ENCODE measurements around the gene SRRM3.
"Not testable (repeated sequence)": the region's sequence is repeated elsewhere in the genome, so short reads cannot be mapped to it uniquely, and the experiment has no call there.

The SRRM3 gene

GRCh38 chr7:76233538-76234281, 32.0 kb downstream of the SRRM3 start:
- no peaks in the 10 kb centered on the region for H3K36me3 Mint-ChIP-seq
- H3K9me3 Mint-ChIP-seq: peaks cover 3% of the 10 kb centered on the region
- no peak overlapping the region for H3K27ac Mint-ChIP-seq
- peaks cover 6% of the 10 kb centered on the region for H3K4me1 Mint-ChIP-seq
- peak overlapping the region; percentile 30 for H3K4me3 Mint-ChIP-seq
- H3K27me3 Mint-ChIP-seq: peaks cover 96% of the 10 kb centered on the region
- ATAC-seq: no peak

GRCh38 chr7:76234282-76234584, 32.5 kb downstream of the SRRM3 start:
- Mint-ChIP-seq H3K4me3 (peak overlapping the region; percentile 30), H3K27me3 (peaks cover 96% of the 10 kb centered on the region), H3K9me3 (peaks cover 3% of the 10 kb centered on the region), H3K36me3 (no peaks in the 10 kb centered on the region), H3K27ac (no peak overlapping the region), H3K4me1 (peaks cover 6% of the 10 kb centered on the region)
- no peak for ATAC-seq

GRCh38 chr7:76234931-76235441, 33.3 kb downstream of the SRRM3 start:
- ATAC-seq: peak; percentile 77
- H3K9me3 Mint-ChIP-seq: peaks cover 3% of the 10 kb centered on the region
- H3K27ac Mint-ChIP-seq: no peak overlapping the region
- peak overlapping the region; percentile 54 for H3K4me3 Mint-ChIP-seq
- H3K4me1 Mint-ChIP-seq: peaks cover 6% of the 10 kb centered on the region
- no peaks in the 10 kb centered on the region for H3K36me3 Mint-ChIP-seq
- H3K27me3 Mint-ChIP-seq: peaks cover 88% of the 10 kb centered on the region

GRCh38 chr7:76236224-76236623, 34.5 kb downstream of the SRRM3 start:
- Mint-ChIP-seq H3K4me1 (peaks cover 6% of the 10 kb centered on the region), H3K36me3 (no peaks in the 10 kb centered on the region), H3K4me3 (no peak overlapping the region), H3K27me3 (peaks cover 76% of the 10 kb centered on the region), H3K27ac (no peak overlapping the region), H3K9me3 (peaks cover 3% of the 10 kb centered on the region)
- ATAC-seq: no peak

- H3K4me3 Mint-ChIP-seq: no peak overlapping the region
- H3K36me3 Mint-ChIP-seq: no peaks in the 10 kb centered on the region
- ATAC-seq: no peak
- H3K27ac Mint-ChIP-seq: no peak overlapping the region
- no peaks in the 10 kb centered on the region for H3K4me1 Mint-ChIP-seq
- H3K27me3 Mint-ChIP-seq: peaks cover 62% of the 10 kb centered on the region
- peaks cover 3% of the 10 kb centered on the region for H3K9me3 Mint-ChIP-seq
These were observed 36.6 kb downstream of the SRRM3 start for GRCh38 chr7:76238326-76238725.

- H3K27ac Mint-ChIP-seq: no peak overlapping the region
- H3K4me1 Mint-ChIP-seq: no peaks in the 10 kb centered on the region
- no peak for ATAC-seq
- peaks cover 51% of the 10 kb centered on the region for H3K27me3 Mint-ChIP-seq
- H3K9me3 Mint-ChIP-seq: peaks cover 3% of the 10 kb centered on the region
- no peaks in the 10 kb centered on the region for H3K36me3 Mint-ChIP-seq
- no peak overlapping the region for H3K4me3 Mint-ChIP-seq
These were observed 39.4 kb downstream of the SRRM3 start for GRCh38 chr7:76241141-76241540.

GRCh38 chr7:76242517-76243063, 40.9 kb downstream of the SRRM3 start:
- H3K27ac Mint-ChIP-seq, H3K36me3 Mint-ChIP-seq, H3K4me1 Mint-ChIP-seq, H3K4me3 Mint-ChIP-seq, ATAC-seq, H3K9me3 Mint-ChIP-seq: not testable (repeated sequence)
- peaks cover 48% of the 10 kb centered on the region for H3K27me3 Mint-ChIP-seq

- no peaks in the 10 kb centered on the region for H3K36me3 Mint-ChIP-seq
- no peak for ATAC-seq
- no peaks in the 10 kb centered on the region for H3K9me3 Mint-ChIP-seq
- H3K27ac Mint-ChIP-seq: no peak overlapping the region
- peaks cover 44% of the 10 kb centered on the region for H3K27me3 Mint-ChIP-seq
- no peaks in the 10 kb centered on the region for H3K4me1 Mint-ChIP-seq
- H3K4me3 Mint-ChIP-seq: no peak overlapping the region
These were observed 43.2 kb downstream of the SRRM3 start for GRCh38 chr7:76244781-76245391.

- Mint-ChIP-seq H3K27ac (no peak overlapping the region), H3K27me3 (peaks cover 44% of the 10 kb centered on the region), H3K4me3 (no peak overlapping the region), H3K36me3 (no peaks in the 10 kb centered on the region), H3K4me1 (no peaks in the 10 kb centered on the region), H3K9me3 (no peaks in the 10 kb centered on the region)
- ATAC-seq: no peak
These were observed 45.2 kb downstream of the SRRM3 start for GRCh38 chr7:76246804-76247389.

- Mint-ChIP-seq H3K4me1 (no peaks in the 10 kb centered on the region), H3K27ac (no peak overlapping the region), H3K36me3 (no peaks in the 10 kb centered on the region), H3K27me3 (peaks cover 41% of the 10 kb centered on the region), H3K4me3 (no peak overlapping the region), H3K9me3 (no peaks in the 10 kb centered on the region)
- no peak for ATAC-seq
These were observed 46.2 kb downstream of the SRRM3 start for GRCh38 chr7:76247938-76248337.

- Mint-ChIP-seq H3K27ac (no peak overlapping the region), H3K4me3 (no peak overlapping the region), H3K36me3 (no peaks in the 10 kb centered on the region), H3K9me3 (no peaks in the 10 kb centered on the region), H3K4me1 (no peaks in the 10 kb centered on the region), H3K27me3 (peaks cover 40% of the 10 kb centered on the region)
- no peak for ATAC-seq
These were observed 50.3 kb downstream of the SRRM3 start for GRCh38 chr7:76252021-76252420.

- no peak overlapping the region for H3K27ac Mint-ChIP-seq
- H3K4me1 Mint-ChIP-seq: no peaks in the 10 kb centered on the region
These were observed 53.1 kb downstream of the SRRM3 start for GRCh38 chr7:76254781-76255180.

GRCh38 chr7:76257973-76258372, 56.3 kb downstream of the SRRM3 start:
- no peak overlapping the region for H3K27ac Mint-ChIP-seq
- H3K9me3 Mint-ChIP-seq: no peaks in the 10 kb centered on the region
- no peak for ATAC-seq
- peaks cover 81% of the 10 kb centered on the region for H3K27me3 Mint-ChIP-seq
- peaks cover 6% of the 10 kb centered on the region for H3K4me1 Mint-ChIP-seq
- H3K4me3 Mint-ChIP-seq: no peak overlapping the region
- no peaks in the 10 kb centered on the region for H3K36me3 Mint-ChIP-seq

More at GRCh38 chr7:76254781-76255180, 53.1 kb downstream of the SRRM3 start:
- no peak for ATAC-seq
- Mint-ChIP-seq H3K27me3 (peaks cover 52% of the 10 kb centered on the region), H3K9me3 (no peaks in the 10 kb centered on the region), H3K4me3 (no peak overlapping the region), H3K36me3 (no peaks in the 10 kb centered on the region)

GRCh38 chr7:76259124-76260093, 57.7 kb downstream of the SRRM3 start:
- no peaks in the 10 kb centered on the region for H3K36me3 Mint-ChIP-seq
- H3K4me1 Mint-ChIP-seq: peaks cover 6% of the 10 kb centered on the region
- no peak overlapping the region for H3K4me3 Mint-ChIP-seq
- peaks cover 91% of the 10 kb centered on the region for H3K27me3 Mint-ChIP-seq
- no peaks in the 10 kb centered on the region for H3K9me3 Mint-ChIP-seq
- ATAC-seq: no peak
- H3K27ac Mint-ChIP-seq: no peak overlapping the region
